SK-N-SH treated with all-trans-retinoic acid at 6 μM for 48 hours (cell line): Measurements from ENCODE around the gene JOSD2.
"Not testable (repeated sequence)": the region's sequence is repeated elsewhere in the genome, so short reads cannot be mapped to it uniquely, and the experiment has no call there.

Experiments used
- ARNTL ChIP-seq: fragments of 450-650 bp; formaldehyde crosslinking; IDR thresholded peaks from 2 replicates; pipeline ENCODE4 v1.5.0; 2020; ENCODE audit warnings: low read depth, mild to moderate bottlenecking, moderate library complexity, borderline replicate concordance
- BACH2 ChIP-seq: fragments of 250-450 bp; sonication (Bioruptor Pico); IDR thresholded peaks from 2 replicates; pipeline ENCODE4 v1.9.0; 2021; ENCODE audit warnings: mild to moderate bottlenecking, borderline replicate concordance
- ESRRG ChIP-seq: fragments of 250-450 bp; sonication (Bioruptor Pico); IDR thresholded peaks from 2 replicates; pipeline ENCODE4 v1.6.1; 2021; ENCODE audit warnings: mild to moderate bottlenecking
- OSR1 ChIP-seq: fragments of 250-450 bp; sonication (Bioruptor Pico); IDR thresholded peaks from 2 replicates; pipeline ENCODE4 v1.8.0; 2022; ENCODE audit warnings: moderate library complexity, mild to moderate bottlenecking, inconsistent platforms
- PPARA ChIP-seq: fragments of 250-450 bp; sonication (Bioruptor Pico); IDR thresholded peaks from 2 replicates; pipeline ENCODE4 v1.5.0; 2020; ENCODE audit warnings: mild to moderate bottlenecking, borderline replicate concordance
- ZFP30 ChIP-seq: fragments of 450-650 bp; formaldehyde crosslinking; IDR thresholded peaks from 2 replicates; pipeline ENCODE4 v1.5.0; 2022; ENCODE audit warnings: mild to moderate bottlenecking, moderate library complexity
- TF ChIP-seq, protein P1 (sequence below): fragments of 250-450 bp; sonication (Bioruptor Pico); IDR thresholded peaks from 2 replicates; pipeline ENCODE4 v1.8.0; 2020; ENCODE audit warnings: mild to moderate bottlenecking, moderate library complexity, borderline replicate concordance
- TF ChIP-seq, protein P2 (sequence below): fragments of 250-450 bp; sonication (Bioruptor Pico); IDR thresholded peaks from 2 replicates; pipeline ENCODE4 v1.5.1; 2021; ENCODE audit warnings: mild to moderate bottlenecking, moderate library complexity

DNA sequence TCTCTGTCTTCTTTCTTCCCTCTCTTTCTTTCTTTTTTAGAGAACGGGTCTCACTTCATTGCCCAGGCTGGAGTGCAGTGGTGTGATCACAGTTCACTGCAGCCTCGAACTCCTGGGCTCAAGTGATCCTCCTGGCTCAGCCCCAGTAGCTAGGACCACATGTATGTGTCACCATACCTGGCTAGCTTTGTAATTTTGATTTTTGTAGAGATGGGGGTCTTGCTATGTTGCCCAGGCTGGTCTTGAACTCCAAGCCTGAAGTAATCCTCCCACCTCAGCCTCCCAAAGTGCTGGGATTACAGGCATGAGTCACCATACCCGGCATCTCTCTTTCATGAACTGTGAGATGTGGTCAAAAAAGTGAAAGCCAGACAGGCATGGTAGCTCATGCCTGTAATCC lies 37.7 kb downstream of the JOSD2 start:
- TF ChIP-seq, protein P1, sequence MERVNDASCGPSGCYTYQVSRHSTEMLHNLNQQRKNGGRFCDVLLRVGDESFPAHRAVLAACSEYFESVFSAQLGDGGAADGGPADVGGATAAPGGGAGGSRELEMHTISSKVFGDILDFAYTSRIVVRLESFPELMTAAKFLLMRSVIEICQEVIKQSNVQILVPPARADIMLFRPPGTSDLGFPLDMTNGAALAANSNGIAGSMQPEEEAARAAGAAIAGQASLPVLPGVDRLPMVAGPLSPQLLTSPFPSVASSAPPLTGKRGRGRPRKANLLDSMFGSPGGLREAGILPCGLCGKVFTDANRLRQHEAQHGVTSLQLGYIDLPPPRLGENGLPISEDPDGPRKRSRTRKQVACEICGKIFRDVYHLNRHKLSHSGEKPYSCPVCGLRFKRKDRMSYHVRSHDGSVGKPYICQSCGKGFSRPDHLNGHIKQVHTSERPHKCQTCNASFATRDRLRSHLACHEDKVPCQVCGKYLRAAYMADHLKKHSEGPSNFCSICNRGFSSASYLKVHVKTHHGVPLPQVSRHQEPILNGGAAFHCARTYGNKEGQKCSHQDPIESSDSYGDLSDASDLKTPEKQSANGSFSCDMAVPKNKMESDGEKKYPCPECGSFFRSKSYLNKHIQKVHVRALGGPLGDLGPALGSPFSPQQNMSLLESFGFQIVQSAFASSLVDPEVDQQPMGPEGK (CRISPR knock-in tag): not testable (repeated sequence)
- TF ChIP-seq ZFP30 (CRISPR knock-in tag); OSR1; BACH2 (CRISPR knock-in tag); ARNTL (CRISPR knock-in tag); PPARA (CRISPR knock-in tag); ESRRG (CRISPR knock-in tag): not testable (repeated sequence)
- TF ChIP-seq, protein P2, sequence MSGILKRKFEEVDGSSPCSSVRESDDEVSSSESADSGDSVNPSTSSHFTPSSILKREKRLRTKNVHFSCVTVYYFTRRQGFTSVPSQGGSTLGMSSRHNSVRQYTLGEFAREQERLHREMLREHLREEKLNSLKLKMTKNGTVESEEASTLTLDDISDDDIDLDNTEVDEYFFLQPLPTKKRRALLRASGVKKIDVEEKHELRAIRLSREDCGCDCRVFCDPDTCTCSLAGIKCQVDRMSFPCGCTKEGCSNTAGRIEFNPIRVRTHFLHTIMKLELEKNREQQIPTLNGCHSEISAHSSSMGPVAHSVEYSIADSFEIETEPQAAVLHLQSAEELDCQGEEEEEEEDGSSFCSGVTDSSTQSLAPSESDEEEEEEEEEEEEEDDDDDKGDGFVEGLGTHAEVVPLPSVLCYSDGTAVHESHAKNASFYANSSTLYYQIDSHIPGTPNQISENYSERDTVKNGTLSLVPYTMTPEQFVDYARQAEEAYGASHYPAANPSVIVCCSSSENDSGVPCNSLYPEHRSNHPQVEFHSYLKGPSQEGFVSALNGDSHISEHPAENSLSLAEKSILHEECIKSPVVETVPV: not testable (repeated sequence)
